Spleen (tissue), 11 donors: ENCODE measurements around the gene BTBD16. TPM values are rescaled to one million over a fixed set of nuclear protein-coding genes. Genes with fewer than 3 reads are reported as not detected.
A peak's percentile ranks its signal among the peaks of the same experiment; 100 is the strongest.

Source experiments
- DNase-seq: peaks from one replicate; pipeline ENCODE4 v3.0.0-alpha.2; 2020
- H3K27ac ChIP-seq, 8 donors: fragments of 200-600 bp; sonication (generic) in 7 of 8; 1 replicate in 4 of 8; 2 replicates in 4 of 8; pipeline versions ENCODE4 v1.5.0 to v1.8.0; 2016 to 2021; ENCODE audit warnings: inconsistent platforms in 4 of 8, mild to moderate bottlenecking in 4 of 8, moderate library complexity in 1 of 8
- H3K27me3 ChIP-seq, 7 donors: fragments of 200-600 bp; sonication (generic) in 6 of 7; replicated peaks in 1 of 7; 1 replicate in 4 of 7; 2 replicates in 3 of 7; pipeline versions ENCODE4 v1.5.0 to v1.8.0; 2016 to 2021; ENCODE audit warnings: inconsistent platforms in 3 of 7, mild to moderate bottlenecking in 1 of 7
- H3K36me3 ChIP-seq, 6 donors: fragments of 200-600 bp; sonication (generic) in 5 of 6; 1 replicate in 4 of 6; 2 replicates in 2 of 6; pipeline versions ENCODE4 v1.5.0 to v1.8.0; 2016 to 2021; ENCODE audit warnings: inconsistent platforms in 2 of 6
- H3K4me1 ChIP-seq, 6 donors: fragments of 200-600 bp; sonication (generic) in 5 of 6; 1 replicate in 3 of 6; 2 replicates in 3 of 6; pipeline versions ENCODE4 v1.5.0 to v1.8.0; 2016 to 2021; ENCODE audit warnings: inconsistent platforms in 3 of 6
- H3K4me3 ChIP-seq, 8 donors: fragments of 200-600 bp; sonication (generic) in 7 of 8; 1 replicate in 4 of 8; 2 replicates in 4 of 8; pipeline versions ENCODE4 v1.5.0 to v1.8.0; 2016 to 2021; ENCODE audit warnings: inconsistent platforms in 4 of 8, mild to moderate bottlenecking in 4 of 8, moderate library complexity in 2 of 8
- H3K9me3 ChIP-seq, 8 donors: fragments of 200-600 bp; sonication (generic) in 7 of 8; 1 replicate in 4 of 8; 2 replicates in 4 of 8; pipeline versions ENCODE4 v1.5.0 to v1.8.0; 2016 to 2021; ENCODE audit warnings: inconsistent platforms in 4 of 8
- CTCF ChIP-seq, 11 experiments: fragments of 200-600 bp in 7 of 11; fragments of 450-650 bp in 4 of 11; sonication (generic) in 4 of 11; IDR thresholded peaks in 8 of 11; conservative IDR thresholded peaks in 3 of 11; 1 replicate in 7 of 11; 2 replicates in 4 of 11; pipeline versions ENCODE4 v1.4.0 to v1.8.0; 2016 to 2021; ENCODE audit warnings: antibody characterized with exemption in 11 of 11, inconsistent platforms in 4 of 11, mild to moderate bottlenecking in 1 of 11
- POLR2A ChIP-seq, 3 donors: fragments of 450-650 bp; IDR thresholded peaks; one replicate each; pipeline ENCODE4 v1.5.1; 2017; ENCODE audit warnings: antibody characterized with exemption in 3 of 3, mild to moderate bottlenecking in 1 of 3
- POLR2AphosphoS5 ChIP-seq, 3 donors: sonication (generic); formaldehyde crosslinking; IDR thresholded peaks; one replicate each; pipeline ENCODE4 v1.5.1; 2017; ENCODE audit warnings: antibody characterized with exemption in 3 of 3
- WGBS, 5 donors: extraction: QIAGEN DNeasy Blood & Tissue Kit in 3 of 5; methylation state at CpG; one replicate each; pipeline versions ENCODE4 v1.1.5 to v1.1.7; 2013 to 2018; 5-methylcytosine and 5-hydroxymethylcytosine counted together
- intact Hi-C: fragments of 100-400 bp; cut with DNase I; formaldehyde crosslinking; loops from one replicate; pipeline ENCODE4 v1.15.0; 2023; ENCODE audit warnings: low total_unique reads
- polyA plus RNA-seq, 3 donors: library from polyadenylated mRNA; stranded (reverse); fragments of 200-250 nt; gene quantifications; one replicate each; pipeline ENCODE4 v1.2.1, GENCODE V29; 2013
- total RNA-seq, 7 donors: library from RNA; depleted of rRNA in 3 of 7; stranded (reverse); fragments of >200 nt in 3 of 7; fragmentation: NEBNext Ultra II Directional in 4 of 7; extraction: Animal tissue kit (Norgen Biotek cat#: 25700) in 4 of 7; gene quantifications; one replicate each; pipeline versions ENCODE4 v1.1.0 to v1.2.1, GENCODE V29; 2016 to 2021
- donor health status: healthy with polysubstance abuse.
- donor health status: DM: no; HTN: no; CAD: no; lungs with moderate emphysema.
- donor health status: DM: no; HTN: no; CAD: no.
- donor health status: Bipolar disorder and iron deficiency.
- donor health status: healthy.
- donor health status: DM: no; HTN: no; CAD: no.
- donor health status: DM: yes; HTN: yes; CAD: no.

BTBD16 gene
- total and polyA plus RNA-seq, 10 donors = 0.04 to 0.10 TPM; not detected in 8

- Histone ChIP-seq H3K27ac (no peak overlapping the region), H3K27me3 (peaks cover 0 to 19% (median 0%) of the 10 kb centered on the region in 7 donors), H3K9me3 (peaks cover 0 to 31% (median 20%) of the 10 kb centered on the region in 8 donors), H3K36me3 (no peaks in the 10 kb centered on the region), H3K4me1 (no peaks in the 10 kb centered on the region), H3K4me3 (no peak overlapping the region)
- no peak for DNase-seq
- 82 to 97% (median 93%) methylated on average over 1 of the region's 1 CpG for WGBS, 5 donors
- TF ChIP-seq CTCF (IDR thresholded peaks at IDR 0.05 in 8 of 11, conservative IDR thresholded peaks at IDR 0.05 in 3 of 11) = no peak
- TF ChIP-seq POLR2AphosphoS5 (IDR thresholded peaks at IDR 0.05) = no peak
- TF ChIP-seq POLR2A (IDR thresholded peaks at IDR 0.05) = no peak
- intact Hi-C loops = no loop called here
Observed at GRCh38 chr10:122264436-122264835, 6.7 kb upstream of the BTBD16 start.

GRCh38 chr10:122264931-122265330, 6.2 kb upstream of the BTBD16 start:
- intact Hi-C loops = no loop called here
- TF ChIP-seq POLR2A (IDR thresholded peaks at IDR 0.05) (no peak), CTCF (IDR thresholded peaks at IDR 0.05 in 8 of 11, conservative IDR thresholded peaks at IDR 0.05 in 3 of 11) (no peak), POLR2AphosphoS5 (IDR thresholded peaks at IDR 0.05) (no peak)
- peaks cover 0 to 31% (median 20%) of the 10 kb centered on the region in 8 donors for H3K9me3 ChIP-seq
- peak; percentile 32 for DNase-seq
- H3K4me1 ChIP-seq = no peaks in the 10 kb centered on the region
- H3K27me3 ChIP-seq = peaks cover 0 to 20% (median 0%) of the 10 kb centered on the region in 7 donors
- 87 to 95% (median 89%) methylated on average over 8 of the region's 8 CpGs for WGBS, 5 donors
- H3K36me3 ChIP-seq = no peaks in the 10 kb centered on the region
- H3K27ac ChIP-seq = no peak overlapping the region
- no peak overlapping the region for H3K4me3 ChIP-seq

GRCh38 chr10:122265896-122266295, 5.2 kb upstream of the BTBD16 start:
- TF ChIP-seq CTCF (IDR thresholded peaks at IDR 0.05 in 8 of 11, conservative IDR thresholded peaks at IDR 0.05 in 3 of 11) (no peak), POLR2A (IDR thresholded peaks at IDR 0.05) (no peak), POLR2AphosphoS5 (IDR thresholded peaks at IDR 0.05) (no peak)
- no peak overlapping the region for H3K4me3 ChIP-seq
- H3K36me3 ChIP-seq = no peaks in the 10 kb centered on the region
- peak; percentile 6 for DNase-seq
- H3K27me3 ChIP-seq = peaks cover 0 to 20% (median 0%) of the 10 kb centered on the region in 7 donors
- H3K27ac ChIP-seq = no peak overlapping the region
- WGBS, 5 donors = 85 to 96% (median 87%) methylated on average over 6 of the region's 6 CpGs
- no peaks in the 10 kb centered on the region for H3K4me1 ChIP-seq
- peaks cover 0 to 31% (median 20%) of the 10 kb centered on the region in 8 donors for H3K9me3 ChIP-seq
- intact Hi-C loops = no loop called here

- peaks cover 0 to 11% (median 2%) of the 10 kb centered on the region in 8 donors for H3K9me3 ChIP-seq
- peaks cover 0 to 24% (median 0%) of the 10 kb centered on the region in 7 donors for H3K27me3 ChIP-seq
- no peak overlapping the region for H3K27ac ChIP-seq
- peak; percentile 82 for DNase-seq
- H3K36me3 ChIP-seq = no peaks in the 10 kb centered on the region
- no peaks in the 10 kb centered on the region for H3K4me1 ChIP-seq
- intact Hi-C loops = no loop called here
- no peak overlapping the region for H3K4me3 ChIP-seq
- 43 to 54% (median 48%) methylated on average over 14 of the region's 14 CpGs for WGBS, 5 donors
- TF ChIP-seq POLR2AphosphoS5 (IDR thresholded peaks at IDR 0.05) (no peak), CTCF (IDR thresholded peaks at IDR 0.05 in 8 of 11, conservative IDR thresholded peaks at IDR 0.05 in 3 of 11) (peak; percentile 22 to 93 (median 75))
Observed at GRCh38 chr10:122267849-122268737, 3.0 kb upstream of the BTBD16 start.
